ENCODE data around the gene CNN2. TPM values are rescaled to one million over a fixed set of nuclear protein-coding genes. Genes with fewer than 3 reads are reported as not detected.
A peak's percentile ranks its signal among the peaks of the same experiment; 100 is the strongest.

Gene CNN2
- total and polyA plus RNA-seq, 2 of the 13 experiments (the other 11 are each of a cell fraction or from before 2014, with no cell fraction given): 63.6 to 70.0 TPM

GRCh38 chr19:1085676-1086442 lies 59.5 kb downstream of the CNN2 start (continued):
- TF ChIP-seq REST (IDR thresholded peaks at IDR 0.05; ENCODE audit: borderline replicate concordance in 1 of 2, low read depth in 1 of 2, low read length in 2 of 2): no peak
- TF ChIP-seq ZNF260 (CRISPR knock-in tag; IDR thresholded peaks at IDR 0.05; ENCODE audit: borderline replicate concordance, low read depth): no peak
- TF ChIP-seq LRRFIP1 (CRISPR knock-in tag; conservative IDR thresholded peaks at IDR 0.05): no peak

- ChIA-PET CTCF (ENCODE audit: low intra/inter-chr PET ratio, low total read pairs) (no interaction called here), POLR2A (interaction anchor here (1.0 to 1.8 kb wide), 4 partner anchors 11 to 21 kb away, joined by 3 to 6 read pairs (median 3); partner anchors contain the start of gene ARHGAP45)
- WGBS (ENCODE audit: low lambda C conversion rate): 94% methylated on average over 21 of the region's 21 CpGs
- no peaks in the 10 kb centered on the region for H3K27me3 ChIP-seq (ENCODE audit: control insufficient read depth in 1 of 2, insufficient read depth in 2 of 2, low read length in 2 of 2)
- BruUV-seq (replicated peaks): no TSS peak
- peaks cover 15 to 29% of the 10 kb centered on the region in 2 experiments for H3K36me3 ChIP-seq (replicated peaks in 1 of 2; ENCODE audit: control insufficient read depth in 1 of 2, insufficient read depth in 2 of 2, low read length in 2 of 2)
- H3K27ac ChIP-seq (ENCODE audit: extremely low read length, insufficient read depth, low read length): no peak overlapping the region
- ATAC-seq: no peak
- no peak for DNase-seq (ENCODE audit: low spot score)
- no peak overlapping the region for H2AFZ ChIP-seq (ENCODE audit: low read length)
- H3K4me2 ChIP-seq (ENCODE audit: low read depth, low read length): no peak overlapping the region
- H3K79me2 ChIP-seq (ENCODE audit: insufficient read depth, low read length): no peaks in the 10 kb centered on the region
- intact Hi-C loops (cut with micrococcal nuclease; ENCODE audit: unreplicated experiment): no loop called here
- H4K20me1 ChIP-seq (ENCODE audit: insufficient read depth, low read length): no peaks in the 10 kb centered on the region
- in situ Hi-C loops (cut with HindIII; ENCODE audit: extremely low pct_ligation_motif_present, low pct_unique_long_range_greater_than_20kb): no loop called here
- FAIRE-seq: no peak
- no peak for TF ChIP-seq U2AF1 (optimal IDR thresholded peaks at IDR 0.05; ENCODE audit: low read depth, low read length)
- peak; percentile 62; the same call in 1 of the 2 replicates for TF ChIP-seq ZBTB38 (CRISPR knock-in tag; IDR thresholded peaks at IDR 0.05)
- H3K9ac ChIP-seq (ENCODE audit: insufficient read depth, low read depth, low read length): no peak overlapping the region
- no peak overlapping the region for H3K4me3 ChIP-seq (replicated peaks in 1 of 3; ENCODE audit: insufficient read depth in 1 of 3, low read depth in 2 of 3, low read length in 3 of 3)
- no peaks in the 10 kb centered on the region for H3K4me1 ChIP-seq (ENCODE audit: insufficient read depth, low read length)
- H3K9me3 ChIP-seq (ENCODE audit: low read length): no peaks in the 10 kb centered on the region
Measured at GRCh38 chr19:1086613-1087012, 60.2 kb downstream of the CNN2 start.

Measured in HepG2 (cell line).